ENCODE results near the gene SEMA6C. TPM values are rescaled to one million over a fixed set of nuclear protein-coding genes. Genes with fewer than 3 reads are reported as not detected.
A peak's percentile ranks its signal among the peaks of the same experiment; 100 is the strongest.

The SEMA6C gene
- polyA plus RNA-seq, 3 donors, result 0.39 to 1.4 (median 0.97) TPM

DNA sequence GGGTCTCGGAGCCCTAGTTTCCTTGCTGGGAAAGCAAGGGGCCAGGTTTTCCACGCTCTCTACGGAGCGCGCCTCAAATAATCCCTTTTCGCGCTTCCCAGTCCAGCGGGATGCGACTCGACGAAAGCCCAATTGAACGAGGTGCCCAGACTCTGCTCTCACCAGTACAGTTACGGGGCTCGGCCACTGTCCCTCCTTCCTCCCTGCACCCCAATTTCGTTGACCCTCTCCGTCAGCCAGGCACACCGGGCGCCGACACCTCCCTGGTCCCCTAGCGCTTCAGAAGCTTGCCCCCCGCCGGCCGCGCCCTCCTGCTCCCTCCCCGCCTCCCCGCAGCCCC is 389 bp downstream of the SEMA6C start:
- H4K20me1 ChIP-seq (ENCODE audit: insufficient read depth, low read length), result no peaks in the 10 kb centered on the region
- peaks cover 0 to 3% (median 0%) of the 10 kb centered on the region in 7 donors for H3K9me3 Mint-ChIP-seq
- H3K4me2 ChIP-seq (replicated peaks; ENCODE audit: extremely low read depth, low read length, poor library complexity, severe bottlenecking), result peak overlapping the region; percentile 100
- no peaks in the 10 kb centered on the region for H3K79me2 ChIP-seq (ENCODE audit: insufficient read depth, low read length)
- intact Hi-C loops (cut with micrococcal nuclease), result no loop called here
- under 1% methylated on average over 26 of the region's 26 CpGs for WGBS (ENCODE audit: insufficient coverage)
- H3K4me1 ChIP-seq (ENCODE audit: control insufficient read depth in 1 of 2, insufficient read depth in 2 of 2, low read length in 2 of 2), result peaks cover 13 to 23% of the 10 kb centered on the region in 2 donors
- H3K27ac ChIP-seq (ENCODE audit: low read depth in 1 of 2, low read length in 2 of 2), result no peak overlapping the region
- H3K4me3 ChIP-seq (replicated peaks in 1 of 3; ENCODE audit: low read depth in 2 of 3, low read length in 3 of 3), result peak overlapping the region; percentile 59 to 93 (median 64)
- H3K27ac Mint-ChIP-seq, result peak overlapping the region in 2 of 7 donors; percentile 75 to 83
- H3K27me3 Mint-ChIP-seq (ENCODE audit: low read depth in 3 of 3), result peaks cover 30 to 43% (median 34%) of the 10 kb centered on the region in 3 donors
- H3K9ac ChIP-seq (ENCODE audit: insufficient read depth, low read length, poor library complexity, severe bottlenecking), result peak overlapping the region; percentile 69
- H3K4me1 Mint-ChIP-seq, result peaks cover 24% of the 10 kb centered on the region
- peak overlapping the region; percentile 99 for H2AFZ ChIP-seq (ENCODE audit: insufficient read depth, low read depth, low read length, poor library complexity, severe bottlenecking)
- H3K36me3 Mint-ChIP-seq, result peaks cover 0 to 4% of the 10 kb centered on the region in 2 donors
- peak overlapping the region; percentile 93 to 100 for H3K4me3 Mint-ChIP-seq
- no peaks in the 10 kb centered on the region for H3K9me3 ChIP-seq (replicated peaks in 1 of 2; ENCODE audit: control insufficient read depth in 1 of 2, insufficient read depth in 1 of 2, low read length in 2 of 2)
- peaks cover 2 to 19% of the 10 kb centered on the region in 2 donors for H3K27me3 ChIP-seq (ENCODE audit: control insufficient read depth in 2 of 2, insufficient read depth in 2 of 2, low read length in 2 of 2)
- TF ChIP-seq CTCF (IDR thresholded peaks at IDR 0.05), result no peak
- H3K36me3 ChIP-seq (replicated peaks in 1 of 2; ENCODE audit: control insufficient read depth in 1 of 2, insufficient read depth in 2 of 2, low read length in 2 of 2), result no peaks in the 10 kb centered on the region
- no peak for DNase-seq

DNA sequence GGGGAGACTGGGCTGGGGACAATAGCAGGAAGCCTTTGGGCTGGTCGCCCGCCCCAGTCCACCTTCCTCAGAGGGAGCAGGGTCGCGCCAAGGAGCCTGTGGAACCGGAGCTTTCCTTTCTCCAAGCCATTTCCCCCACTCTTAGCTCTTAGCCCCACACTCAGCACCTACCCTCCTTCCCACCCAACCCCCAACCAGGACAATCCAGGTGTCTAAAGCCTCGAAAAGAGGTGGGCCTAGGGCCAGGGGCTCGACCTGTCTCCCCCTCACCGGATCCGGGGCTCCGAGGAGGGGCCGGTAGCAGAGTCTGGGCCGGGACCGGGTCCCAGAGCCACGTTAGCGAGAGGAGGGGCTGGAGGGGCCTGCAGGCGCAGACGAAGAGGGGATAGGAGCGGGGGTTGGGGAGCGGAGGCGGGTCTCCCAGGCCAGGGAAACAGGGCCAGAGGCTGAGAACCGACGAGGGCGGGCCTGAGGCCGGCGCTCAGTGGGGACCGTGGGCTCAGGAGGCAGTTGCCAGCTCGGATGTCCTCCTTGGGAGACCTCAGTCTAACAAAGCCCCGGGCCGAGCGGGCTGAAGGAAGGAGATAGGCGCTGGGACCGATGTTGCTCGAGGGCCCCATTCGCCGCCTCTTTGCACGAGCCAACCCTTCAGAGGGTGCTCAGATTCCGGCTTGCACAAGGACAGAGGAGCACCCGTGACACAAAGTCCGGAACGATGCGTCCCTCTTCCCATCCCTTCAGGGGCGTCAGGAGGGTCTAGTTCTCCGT is 943 bp downstream of the SEMA6C start:
- Mint-ChIP-seq H3K27ac (peak overlapping the region in 1 of 7 donors; percentile 75), H3K36me3 (peaks cover 0 to 4% of the 10 kb centered on the region in 2 donors), H3K27me3 (ENCODE audit: low read depth in 3 of 3) (peaks cover 30 to 43% (median 34%) of the 10 kb centered on the region in 3 donors), H3K4me3 (peak overlapping the region; percentile 93 to 100), H3K4me1 (peaks cover 24% of the 10 kb centered on the region), H3K9me3 (peaks cover 0 to 3% (median 0%) of the 10 kb centered on the region in 7 donors)
- no peaks in the 10 kb centered on the region for H3K9me3 ChIP-seq (replicated peaks in 1 of 2; ENCODE audit: control insufficient read depth in 1 of 2, insufficient read depth in 1 of 2, low read length in 2 of 2)
- no peaks in the 10 kb centered on the region for H3K79me2 ChIP-seq (ENCODE audit: insufficient read depth, low read length)
- DNase-seq, result no peak
- H3K4me2 ChIP-seq (replicated peaks; ENCODE audit: extremely low read depth, low read length, poor library complexity, severe bottlenecking), result peak overlapping the region; percentile 100
- H3K36me3 ChIP-seq (replicated peaks in 1 of 2; ENCODE audit: control insufficient read depth in 1 of 2, insufficient read depth in 2 of 2, low read length in 2 of 2), result no peaks in the 10 kb centered on the region
- peaks cover 2 to 19% of the 10 kb centered on the region in 2 donors for H3K27me3 ChIP-seq (ENCODE audit: control insufficient read depth in 2 of 2, insufficient read depth in 2 of 2, low read length in 2 of 2)
- H3K9ac ChIP-seq (ENCODE audit: insufficient read depth, low read length, poor library complexity, severe bottlenecking), result peak overlapping the region; percentile 69
- TF ChIP-seq CTCF (IDR thresholded peaks at IDR 0.05), result no peak
- H3K4me3 ChIP-seq (replicated peaks in 1 of 3; ENCODE audit: low read depth in 2 of 3, low read length in 3 of 3), result peak overlapping the region; percentile 59 to 93 (median 64)
- 20% methylated on average over 39 of the region's 43 CpGs for WGBS (ENCODE audit: insufficient coverage)
- intact Hi-C loops (cut with micrococcal nuclease), result no loop called here
- H4K20me1 ChIP-seq (ENCODE audit: insufficient read depth, low read length), result no peaks in the 10 kb centered on the region
- peaks cover 13 to 23% of the 10 kb centered on the region in 2 donors for H3K4me1 ChIP-seq (ENCODE audit: control insufficient read depth in 1 of 2, insufficient read depth in 2 of 2, low read length in 2 of 2)
- no peak overlapping the region for H3K27ac ChIP-seq (ENCODE audit: low read depth in 1 of 2, low read length in 2 of 2)
- H2AFZ ChIP-seq (ENCODE audit: insufficient read depth, low read depth, low read length, poor library complexity, severe bottlenecking), result peak overlapping the region; percentile 99

Measured in CD14-positive monocyte (primary cell).